IMR-90 (cell line): Measurements from ENCODE around the gene ATP2C2. TPM values are rescaled to one million over a fixed set of nuclear protein-coding genes. Genes with fewer than 3 reads are reported as not detected.

Experiments used
- ATAC-seq: fragments of 200-7000 bp; cut with Tn5 transposase; 2 replicates; pipeline ENCODE4 v1.9.1; 2020; ENCODE audit warnings: low read depth, mild to moderate bottlenecking, moderate library complexity
- BruUV-seq: library from RNA; stranded (reverse); fragments of 400-500 nt; replicated peaks from 2 replicates; lab custom pipeline; 2021; lab: Mats Ljungman, UMichigan
- CTCF ChIA-PET: fragments of 300-600 bp; formaldehyde crosslinking; extraction: SDS; loops from one replicate; lab custom pipeline; 2021; ENCODE audit warnings: antibody characterized with exemption; lab: Yijun Ruan, JAX
- POLR2A ChIA-PET: fragments of 300-600 bp; sonication (Branson Sonifier 250); formaldehyde crosslinking; loops from one replicate; lab custom pipeline; 2022; ENCODE audit warnings: antibody characterized with exemption; ENCODE audit not compliant: unreplicated experiment; lab: Charles Lee
- DNase-seq: peaks from one replicate; pipeline ENCODE4 v3.0.0; 2013
- H2AFZ ChIP-seq: replicated peaks from 2 replicates; pipeline ENCODE3; 2013; ENCODE audit warnings: low read length, mild to moderate bottlenecking; ENCODE audit not compliant: poor library complexity
- H2AK5ac ChIP-seq: 2 replicates; pipeline ENCODE4 v1.6.1; 2013; ENCODE audit warnings: low read depth, low read length, inconsistent platforms
- H2AK9ac ChIP-seq: replicated peaks from 2 replicates; pipeline ENCODE3; 2013; ENCODE audit warnings: mild to moderate bottlenecking, low read depth, low read length, moderate library complexity; ENCODE audit not compliant: poor library complexity
- H2BK120ac ChIP-seq: 2 replicates; pipeline ENCODE4 v1.6.1; 2013; ENCODE audit warnings: low read depth, low read length, inconsistent platforms
- H2BK15ac ChIP-seq: 3 replicates; pipeline ENCODE4 v1.6.1; 2013; ENCODE audit warnings: low read depth, low read length, inconsistent platforms
- H2BK20ac ChIP-seq: 2 replicates; pipeline ENCODE4 v1.6.1; 2013; ENCODE audit warnings: low read depth, mild to moderate bottlenecking, inconsistent platforms, low read length, moderate library complexity
- H2BK5ac ChIP-seq: 2 replicates; pipeline ENCODE4 v1.6.1; 2013; ENCODE audit warnings: mild to moderate bottlenecking, low read depth, low read length, inconsistent platforms; ENCODE audit not compliant: poor library complexity, severe bottlenecking
- H3K14ac ChIP-seq: replicated peaks from 2 replicates; pipeline ENCODE4 v1.6.1; 2013; ENCODE audit warnings: low read depth, low read length, inconsistent platforms
- H3K18ac ChIP-seq: 2 replicates; pipeline ENCODE4 v1.6.1; 2013; ENCODE audit warnings: low read depth, low read length, control low read depth
- H3K23ac ChIP-seq: 2 replicates; pipeline ENCODE4 v1.6.1; 2013; ENCODE audit warnings: low read depth, low read length, inconsistent platforms
- H3K27ac ChIP-seq: 2 replicates; pipeline ENCODE4 v1.5.1; 2013; ENCODE audit warnings: mild to moderate bottlenecking, control low read depth, low read length; ENCODE audit not compliant: insufficient read depth
- H3K27me3 ChIP-seq: 2 replicates; pipeline ENCODE4 v1.6.1; 2013; ENCODE audit warnings: low read length; ENCODE audit not compliant: control insufficient read depth, insufficient read depth
- H3K36me3 ChIP-seq: 2 replicates; pipeline ENCODE4 v1.6.1; 2013; ENCODE audit warnings: low read length, mixed read lengths; ENCODE audit not compliant: control insufficient read depth, insufficient read depth
- H3K4ac ChIP-seq: 2 replicates; pipeline ENCODE4 v1.6.1; 2013; ENCODE audit warnings: low read depth, low read length, inconsistent platforms
- H3K4me1 ChIP-seq: 2 replicates; pipeline ENCODE4 v1.6.1; 2013; ENCODE audit warnings: low read length, mixed read lengths; ENCODE audit not compliant: control insufficient read depth, insufficient read depth
- H3K4me2 ChIP-seq: 2 replicates; pipeline ENCODE4 v1.6.1; 2013; ENCODE audit warnings: low read depth, mild to moderate bottlenecking, control low read depth, low read length, moderate library complexity
- H3K4me3 ChIP-seq: 2 replicates; pipeline ENCODE4 v1.5.1; 2013; ENCODE audit warnings: low read depth, mild to moderate bottlenecking, control low read depth, low read length, moderate library complexity; ENCODE audit not compliant: insufficient read depth
- H3K56ac ChIP-seq: 2 replicates; pipeline ENCODE4 v1.6.1; 2013; ENCODE audit warnings: low read length, inconsistent platforms; ENCODE audit not compliant: insufficient read depth; ENCODE audit errors: extremely low read depth
- H3K79me1 ChIP-seq, 2 experiments: 2 replicates each; pipeline ENCODE4 v1.6.1; 2013; ENCODE audit warnings: low read length in 2 of 2, inconsistent platforms in 1 of 2, low read depth in 1 of 2
- H3K9ac ChIP-seq: 2 replicates; pipeline ENCODE4 v1.6.1; 2013; ENCODE audit warnings: low read depth, low read length, control low read depth
- H3K9me1 ChIP-seq: 2 replicates; pipeline ENCODE4 v1.6.1; 2013; ENCODE audit warnings: low read length, inconsistent platforms; ENCODE audit not compliant: insufficient read depth
- H3K9me3 ChIP-seq: 2 replicates; pipeline ENCODE4 v1.6.1; 2013; ENCODE audit warnings: low read length; ENCODE audit not compliant: control insufficient read depth, insufficient read depth
- H4K20me1 ChIP-seq: 2 replicates; pipeline ENCODE4 v1.6.1; 2013; ENCODE audit warnings: low read length, inconsistent platforms; ENCODE audit not compliant: insufficient read depth
- H4K5ac ChIP-seq: 2 replicates; pipeline ENCODE4 v1.6.1; 2013; ENCODE audit warnings: mild to moderate bottlenecking, low read depth, low read length, control low read depth
- H4K8ac ChIP-seq, 2 experiments: 2 replicates each; pipeline ENCODE4 v1.6.1; 2013; ENCODE audit warnings: low read depth in 2 of 2, low read length in 2 of 2, control low read depth in 1 of 2, inconsistent platforms in 1 of 2
- H4K91ac ChIP-seq: 2 replicates; pipeline ENCODE4 v1.6.1; 2013; ENCODE audit warnings: low read depth, low read length, inconsistent platforms; ENCODE audit not compliant: insufficient read depth
- CEBPB ChIP-seq: IDR thresholded peaks from 2 replicates; pipeline ENCODE4 v1.6.1; 2012; ENCODE audit warnings: low read depth, low read length, improper control_type of control experiment
- FOS ChIP-seq: fragments of 150-350 bp; IDR thresholded peaks from 2 replicates; pipeline ENCODE4 v1.6.1; 2016; ENCODE audit warnings: low read depth, low read length
- MXI1 ChIP-seq: IDR thresholded peaks from 2 replicates; pipeline ENCODE4 v1.6.1; 2012; ENCODE audit warnings: low read depth, mild to moderate bottlenecking, low read length, moderate library complexity, borderline replicate concordance
- RCOR1 ChIP-seq: IDR thresholded peaks from 2 replicates; pipeline ENCODE4 v1.6.1; 2012; ENCODE audit warnings: mild to moderate bottlenecking, low read length, improper control_type of control experiment; ENCODE audit not compliant: insufficient replicate concordance
- WGBS, 2 experiments: methylation state at CpG; one replicate each; pipeline versions ENCODE4 v1.1.5 to v1.1.7; 2013; ENCODE audit warnings: missing lambda C conversion rate in 2 of 2; ENCODE audit not compliant: insufficient read length in 1 of 2; ENCODE audit errors: extremely low coverage in 2 of 2; 5-methylcytosine and 5-hydroxymethylcytosine counted together
- dilution Hi-C: fragments of 300-500 bp; cut with HindIII; formaldehyde crosslinking; loops from one replicate; pipeline ENCODE4 v1.14.3; 2018; ENCODE audit warnings: low sequenced_read_pairs; ENCODE audit not compliant: unreplicated experiment
- in situ Hi-C: fragments of 300-500 bp; cut with MboI; formaldehyde crosslinking; loops from 3 replicates; pipeline ENCODE4 v1.14.3; 2019; ENCODE audit warnings: low sequenced_read_pairs, inconsistent platforms, mixed read lengths
- intact Hi-C: fragments of 100-400 bp; cut with micrococcal nuclease; formaldehyde crosslinking; loops from 2 replicates; pipeline ENCODE4 v1.10.0; 2022
- polyA plus RNA-seq, 3 experiments: library from polyadenylated mRNA; depleted of rRNA; stranded (reverse); fragments of >200 nt; gene quantifications; 2 replicates each; pipeline ENCODE4 v1.2.3, GENCODE V29; 2012; ENCODE audit warnings: low replicate concordance in 1 of 3
- total RNA-seq: library from RNA; depleted of rRNA; stranded (reverse); fragments of >200 nt; gene quantifications from 2 replicates; pipeline ENCODE4 v1.2.3, GENCODE V29; 2012
- TF ChIP-seq, protein P1 (sequence below): fragments of 150-350 bp; IDR thresholded peaks from 2 replicates; pipeline ENCODE4 v1.6.1; 2017; ENCODE audit warnings: mild to moderate bottlenecking, antibody characterized with exemption, low read length, low read depth
- TF ChIP-seq, protein P2 (sequence below): fragments of 150-350 bp; IDR thresholded peaks from 2 replicates; pipeline ENCODE4 v1.6.1; 2016; ENCODE audit warnings: low read depth, mild to moderate bottlenecking, low read length, moderate library complexity, borderline replicate concordance

Gene ATP2C2
- total and polyA plus RNA-seq, 2 of the 4 experiments (the other 2 are of a cell fraction): not detected

DNA sequence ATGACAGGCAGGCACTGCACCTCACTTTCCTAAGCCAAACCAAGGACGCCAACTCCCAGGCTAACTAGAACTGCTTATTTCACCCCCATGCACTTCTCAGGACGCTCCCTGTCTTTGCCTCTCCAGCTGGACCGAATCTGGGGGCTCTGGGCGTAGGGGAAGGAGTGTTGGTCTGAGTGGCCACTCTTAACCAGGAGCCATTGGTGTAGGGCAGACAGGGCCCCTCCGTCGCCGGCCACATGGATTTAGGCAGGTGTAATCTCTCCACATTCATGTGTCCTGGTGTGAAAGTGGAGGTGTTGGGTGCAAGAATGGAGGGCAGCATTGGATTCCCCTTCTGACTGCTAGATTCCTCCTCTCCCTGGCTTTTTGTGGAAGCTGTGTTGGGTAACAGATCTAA, 9.8 kb downstream of the ATP2C2 start:
- Histone ChIP-seq H3K9me1 (no peaks in the 10 kb centered on the region), H3K4me3 (no peak overlapping the region), H3K4ac (no peak overlapping the region), H3K4me2 (no peak overlapping the region), H3K9me3 (no peaks in the 10 kb centered on the region), H3K27me3 (peaks cover 59% of the 10 kb centered on the region), H3K27ac (no peak overlapping the region), H3K14ac (no peak overlapping the region), H3K56ac (no peak overlapping the region), H3K18ac (no peak overlapping the region), H2BK120ac (no peak overlapping the region), H3K23ac (no peak overlapping the region), H3K9ac (no peak overlapping the region), H2AK9ac (no peak overlapping the region), H4K5ac (no peak overlapping the region), H2AK5ac (no peak overlapping the region), H2BK20ac (no peak overlapping the region), H3K4me1 (no peaks in the 10 kb centered on the region), H4K91ac (no peak overlapping the region), H3K36me3 (no peaks in the 10 kb centered on the region), H2BK15ac (no peak overlapping the region), H2BK5ac (no peak overlapping the region), H4K8ac (no peak overlapping the region), H4K20me1 (no peaks in the 10 kb centered on the region), H2AFZ (no peak overlapping the region), H3K79me1 (no peaks in the 10 kb centered on the region)
- intact Hi-C loops (no loop called here), in situ Hi-C loops (no loop called here), dilution Hi-C loops (no loop called here)
- DNase-seq: no peak
- WGBS, 2 experiments: no CpG with 5 or more reads among the region's 7 CpGs
- ATAC-seq: no peak
- TF ChIP-seq FOS: no peak
- TF ChIP-seq, protein P1, sequence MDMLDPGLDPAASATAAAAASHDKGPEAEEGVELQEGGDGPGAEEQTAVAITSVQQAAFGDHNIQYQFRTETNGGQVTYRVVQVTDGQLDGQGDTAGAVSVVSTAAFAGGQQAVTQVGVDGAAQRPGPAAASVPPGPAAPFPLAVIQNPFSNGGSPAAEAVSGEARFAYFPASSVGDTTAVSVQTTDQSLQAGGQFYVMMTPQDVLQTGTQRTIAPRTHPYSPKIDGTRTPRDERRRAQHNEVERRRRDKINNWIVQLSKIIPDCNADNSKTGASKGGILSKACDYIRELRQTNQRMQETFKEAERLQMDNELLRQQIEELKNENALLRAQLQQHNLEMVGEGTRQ: no peak
- no peak for TF ChIP-seq RCOR1
- no peak for TF ChIP-seq CEBPB
- TF ChIP-seq MXI1: no peak
- TF ChIP-seq, protein P2, sequence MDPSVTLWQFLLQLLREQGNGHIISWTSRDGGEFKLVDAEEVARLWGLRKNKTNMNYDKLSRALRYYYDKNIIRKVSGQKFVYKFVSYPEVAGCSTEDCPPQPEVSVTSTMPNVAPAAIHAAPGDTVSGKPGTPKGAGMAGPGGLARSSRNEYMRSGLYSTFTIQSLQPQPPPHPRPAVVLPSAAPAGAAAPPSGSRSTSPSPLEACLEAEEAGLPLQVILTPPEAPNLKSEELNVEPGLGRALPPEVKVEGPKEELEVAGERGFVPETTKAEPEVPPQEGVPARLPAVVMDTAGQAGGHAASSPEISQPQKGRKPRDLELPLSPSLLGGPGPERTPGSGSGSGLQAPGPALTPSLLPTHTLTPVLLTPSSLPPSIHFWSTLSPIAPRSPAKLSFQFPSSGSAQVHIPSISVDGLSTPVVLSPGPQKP: no peak
- ChIA-PET POLR2A (no interaction called here), CTCF (no interaction called here)
- BruUV-seq: no TSS peak
